ENCODE results near the gene BRME1.
A peak's percentile ranks its signal among the peaks of the same experiment; 100 is the strongest.

Gene BRME1

GRCh38 chr19:13849991-13850909 lies 55.7 kb downstream of the BRME1 start:
- no peaks in the 10 kb centered on the region for H3K36me3 Mint-ChIP-seq (ENCODE audit: low read depth)
- TF ChIP-seq CTCF (IDR thresholded peaks at IDR 0.05): no peak
- H3K4me1 Mint-ChIP-seq: peaks cover 40% of the 10 kb centered on the region
- H3K27me3 Mint-ChIP-seq (ENCODE audit: low read depth, poor library complexity): no peaks in the 10 kb centered on the region
- DNase-seq: peak; percentile 79
- peak overlapping the region; percentile 66 for H3K27ac Mint-ChIP-seq
- no peaks in the 10 kb centered on the region for H3K9me3 Mint-ChIP-seq
- H3K4me3 Mint-ChIP-seq: peak overlapping the region; percentile 40

GRCh38 chr19:13848798-13849676 lies 56.9 kb downstream of the BRME1 start:
- Mint-ChIP-seq H3K27ac (peak overlapping the region; percentile 94), H3K27me3 (ENCODE audit: low read depth, poor library complexity) (no peaks in the 10 kb centered on the region), H3K4me3 (peak overlapping the region; percentile 59), H3K36me3 (ENCODE audit: low read depth) (no peaks in the 10 kb centered on the region), H3K4me1 (peaks cover 52% of the 10 kb centered on the region), H3K9me3 (no peaks in the 10 kb centered on the region)
- DNase-seq: no peak
- TF ChIP-seq CTCF (IDR thresholded peaks at IDR 0.05): no peak

- DNase-seq: no peak
- Mint-ChIP-seq H3K27me3 (ENCODE audit: low read depth, poor library complexity) (no peaks in the 10 kb centered on the region), H3K9me3 (no peaks in the 10 kb centered on the region), H3K27ac (peak overlapping the region; percentile 94), H3K4me3 (peak overlapping the region; percentile 42), H3K4me1 (peaks cover 58% of the 10 kb centered on the region), H3K36me3 (ENCODE audit: low read depth) (no peaks in the 10 kb centered on the region)
- TF ChIP-seq CTCF (IDR thresholded peaks at IDR 0.05): no peak
Measured at GRCh38 chr19:13848340-13848677, 57.6 kb downstream of the BRME1 start.

- Mint-ChIP-seq H3K36me3 (ENCODE audit: low read depth) (no peaks in the 10 kb centered on the region), H3K27ac (peak overlapping the region; percentile 100), H3K9me3 (no peaks in the 10 kb centered on the region), H3K4me3 (peak overlapping the region; percentile 68), H3K27me3 (ENCODE audit: low read depth, poor library complexity) (no peaks in the 10 kb centered on the region), H3K4me1 (peaks cover 58% of the 10 kb centered on the region)
- DNase-seq: peak; percentile 86
- TF ChIP-seq CTCF (IDR thresholded peaks at IDR 0.05): no peak
Measured at GRCh38 chr19:13847407-13848339, 58.2 kb downstream of the BRME1 start.

GRCh38 chr19:13846557-13847406 lies 59.1 kb downstream of the BRME1 start:
- Mint-ChIP-seq H3K4me3 (peak overlapping the region; percentile 68), H3K27me3 (ENCODE audit: low read depth, poor library complexity) (peaks cover 3% of the 10 kb centered on the region), H3K27ac (peak overlapping the region; percentile 100), H3K36me3 (ENCODE audit: low read depth) (no peaks in the 10 kb centered on the region), H3K4me1 (peaks cover 61% of the 10 kb centered on the region), H3K9me3 (no peaks in the 10 kb centered on the region)
- TF ChIP-seq CTCF (IDR thresholded peaks at IDR 0.05): no peak
- DNase-seq: peak; percentile 92
